GM12874 (cell line): ENCODE data around the gene CORO7.

Experiments
- TF ChIP-seq, protein P1 (sequence below): IDR thresholded peaks from 2 replicates; pipeline ENCODE4 v1.5.1; 2011; ENCODE audit warnings: low read depth, mild to moderate bottlenecking, control low read depth, low read length, moderate library complexity; ENCODE audit not compliant: insufficient read depth

Gene CORO7

GRCh38 chr16:4322121-4323052 lies 94.0 kb downstream of the CORO7 start:
- TF ChIP-seq, protein P1, sequence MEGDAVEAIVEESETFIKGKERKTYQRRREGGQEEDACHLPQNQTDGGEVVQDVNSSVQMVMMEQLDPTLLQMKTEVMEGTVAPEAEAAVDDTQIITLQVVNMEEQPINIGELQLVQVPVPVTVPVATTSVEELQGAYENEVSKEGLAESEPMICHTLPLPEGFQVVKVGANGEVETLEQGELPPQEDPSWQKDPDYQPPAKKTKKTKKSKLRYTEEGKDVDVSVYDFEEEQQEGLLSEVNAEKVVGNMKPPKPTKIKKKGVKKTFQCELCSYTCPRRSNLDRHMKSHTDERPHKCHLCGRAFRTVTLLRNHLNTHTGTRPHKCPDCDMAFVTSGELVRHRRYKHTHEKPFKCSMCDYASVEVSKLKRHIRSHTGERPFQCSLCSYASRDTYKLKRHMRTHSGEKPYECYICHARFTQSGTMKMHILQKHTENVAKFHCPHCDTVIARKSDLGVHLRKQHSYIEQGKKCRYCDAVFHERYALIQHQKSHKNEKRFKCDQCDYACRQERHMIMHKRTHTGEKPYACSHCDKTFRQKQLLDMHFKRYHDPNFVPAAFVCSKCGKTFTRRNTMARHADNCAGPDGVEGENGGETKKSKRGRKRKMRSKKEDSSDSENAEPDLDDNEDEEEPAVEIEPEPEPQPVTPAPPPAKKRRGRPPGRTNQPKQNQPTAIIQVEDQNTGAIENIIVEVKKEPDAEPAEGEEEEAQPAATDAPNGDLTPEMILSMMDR: no peak

- TF ChIP-seq, protein P1: no peak
These were observed 94.9 kb downstream of the CORO7 start for GRCh38 chr16:4321286-4322120.

- TF ChIP-seq, protein P1: no peak
These were observed 95.7 kb downstream of the CORO7 start for GRCh38 chr16:4320571-4321137.

DNA sequence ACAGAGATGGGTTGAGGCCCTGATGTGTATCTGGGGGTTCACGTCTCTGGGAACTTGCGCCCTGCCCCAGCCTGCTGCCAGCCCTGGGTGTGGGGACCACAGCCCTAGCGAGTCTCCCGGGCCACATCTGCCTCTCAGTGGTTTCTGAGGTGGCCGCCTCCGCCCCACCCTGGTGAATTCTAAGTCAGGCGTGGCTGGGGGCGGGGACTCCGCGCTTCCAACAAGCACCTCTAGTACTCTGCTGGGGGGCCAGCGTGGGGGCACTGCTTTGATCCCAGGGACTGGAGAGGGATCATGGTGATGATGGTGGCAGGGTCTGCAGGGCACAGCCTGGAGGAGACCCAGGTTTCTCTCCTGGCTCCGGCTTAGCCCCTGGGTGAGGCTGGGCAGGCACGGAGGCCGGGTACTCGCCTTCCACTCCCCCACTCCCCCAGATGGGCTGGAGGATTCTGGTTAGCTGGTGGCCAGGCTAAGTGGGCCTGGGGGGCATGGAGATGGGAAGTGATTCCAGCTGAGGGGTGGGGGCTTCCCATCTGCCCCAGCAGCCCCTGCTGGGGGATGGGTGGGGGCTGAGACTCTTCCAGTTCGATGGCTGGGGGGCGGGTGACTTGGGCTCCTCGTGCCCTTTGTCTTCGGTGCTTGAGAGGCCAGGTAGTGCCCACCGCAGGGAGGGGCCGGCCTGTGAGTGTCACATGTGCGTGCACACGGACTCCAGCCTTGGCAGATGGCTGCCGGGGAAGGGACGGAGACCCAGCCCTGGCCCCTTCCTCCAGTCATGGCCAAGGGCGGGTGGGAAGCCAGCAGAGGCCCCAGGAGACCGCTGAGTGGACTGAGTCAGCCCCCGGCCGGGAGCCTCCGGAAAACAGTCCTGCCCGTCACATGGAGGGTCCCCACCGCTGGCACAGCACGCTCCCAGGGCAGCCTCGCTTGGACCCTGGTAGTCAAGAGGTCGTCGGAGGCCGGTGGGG lies 96.7 kb downstream of the CORO7 start:
- TF ChIP-seq, protein P1: no peak

- TF ChIP-seq, protein P1: no peak
These were observed 97.4 kb downstream of the CORO7 start for GRCh38 chr16:4318967-4319366.

DNA sequence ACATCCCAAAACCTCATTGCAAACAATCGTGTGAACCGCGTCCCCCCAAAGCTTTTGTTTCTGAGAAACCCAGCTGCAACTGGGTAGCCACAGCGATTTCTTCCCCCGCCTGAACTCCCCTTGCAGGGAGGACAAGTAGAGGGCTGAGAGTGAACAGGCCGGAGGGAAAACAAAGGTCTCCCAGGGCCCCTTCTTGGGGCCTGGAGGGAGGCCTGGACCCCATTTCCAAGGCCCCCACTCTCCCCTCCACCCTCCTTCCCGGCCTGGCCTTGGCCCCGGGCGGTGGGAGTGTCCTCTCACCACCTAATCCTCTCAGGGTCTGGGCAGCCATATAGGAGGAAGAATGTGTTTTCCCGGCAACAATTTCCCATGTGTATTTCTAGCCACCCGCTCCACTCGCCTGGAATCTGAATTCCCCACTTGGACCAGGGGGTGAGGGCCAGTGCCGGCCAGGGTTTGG lies 97.9 kb downstream of the CORO7 start:
- TF ChIP-seq, protein P1: no peak
